Prostate gland (tissue), 2 donors: ENCODE measurements around the gene GLT1D1. TPM values are rescaled to one million over a fixed set of nuclear protein-coding genes. Genes with fewer than 3 reads are reported as not detected.

ENCODE experiments used
- DNase-seq: peaks from one replicate; pipeline ENCODE4 v3.0.0-alpha.2; 2019; ENCODE audit warnings: low spot score
- H3K27ac ChIP-seq, 2 donors: fragments of 200-600 bp; sonication (generic); 2 replicates each; pipeline ENCODE4 v1.5.1; 2017 to 2019
- H3K27me3 ChIP-seq: fragments of 200-600 bp; sonication (generic); replicated peaks from 2 replicates; pipeline ENCODE4 v1.5.1; 2019; ENCODE audit not compliant: insufficient read depth
- H3K36me3 ChIP-seq, 2 donors: fragments of 200-600 bp; sonication (generic); 1 replicate in 1 of 2; 2 replicates in 1 of 2; pipeline versions ENCODE4 v1.5.1 to v1.8.1; 2017 to 2019
- H3K4me1 ChIP-seq: fragments of 200-600 bp; sonication (generic); replicated peaks from 2 replicates; pipeline ENCODE4 v1.5.1; 2019
- H3K4me3 ChIP-seq, 2 donors: fragments of 200-600 bp; sonication (generic); 2 replicates each; pipeline ENCODE4 v1.5.1; 2017 to 2019
- H3K9me3 ChIP-seq: fragments of 200-600 bp; sonication (generic); 2 replicates; pipeline ENCODE4 v1.5.1; 2017
- POLR2A ChIP-seq: fragments of 450-650 bp; IDR thresholded peaks from one replicate; pipeline ENCODE4 v1.6.1; 2016; ENCODE audit warnings: antibody characterized with exemption, mild to moderate bottlenecking
- POLR2AphosphoS5 ChIP-seq: sonication (generic); formaldehyde crosslinking; IDR thresholded peaks from one replicate; pipeline ENCODE4 v1.6.1; 2017; ENCODE audit warnings: antibody characterized with exemption
- WGBS: methylation state at CpG from one replicate; pipeline ENCODE4 v1.1.5; 2018; 5-methylcytosine and 5-hydroxymethylcytosine counted together
- intact Hi-C: fragments of 100-400 bp; cut with DNase I; formaldehyde crosslinking; loops from one replicate; pipeline ENCODE4 v1.14.2; 2022
- total RNA-seq, 2 donors: library from RNA; depleted of rRNA; stranded (reverse); fragments of >200 nt; gene quantifications; one replicate each; pipeline ENCODE4 v1.1.0, GENCODE V29; 2016
- TF ChIP-seq, protein P1 (sequence below), 4 experiments: fragments of 200-600 bp in 2 of 4; fragments of 450-650 bp in 2 of 4; sonication (generic) in 2 of 4; IDR thresholded peaks; 1 replicate in 3 of 4; 2 replicates in 1 of 4; pipeline ENCODE4 v1.5.1; 2016 to 2019; ENCODE audit warnings: antibody characterized with exemption in 4 of 4, mild to moderate bottlenecking in 2 of 4, moderate library complexity in 2 of 4

GLT1D1 gene
- total RNA-seq, 2 donors from 2014 or later, result 1.9 TPM; not detected in 1

DNA sequence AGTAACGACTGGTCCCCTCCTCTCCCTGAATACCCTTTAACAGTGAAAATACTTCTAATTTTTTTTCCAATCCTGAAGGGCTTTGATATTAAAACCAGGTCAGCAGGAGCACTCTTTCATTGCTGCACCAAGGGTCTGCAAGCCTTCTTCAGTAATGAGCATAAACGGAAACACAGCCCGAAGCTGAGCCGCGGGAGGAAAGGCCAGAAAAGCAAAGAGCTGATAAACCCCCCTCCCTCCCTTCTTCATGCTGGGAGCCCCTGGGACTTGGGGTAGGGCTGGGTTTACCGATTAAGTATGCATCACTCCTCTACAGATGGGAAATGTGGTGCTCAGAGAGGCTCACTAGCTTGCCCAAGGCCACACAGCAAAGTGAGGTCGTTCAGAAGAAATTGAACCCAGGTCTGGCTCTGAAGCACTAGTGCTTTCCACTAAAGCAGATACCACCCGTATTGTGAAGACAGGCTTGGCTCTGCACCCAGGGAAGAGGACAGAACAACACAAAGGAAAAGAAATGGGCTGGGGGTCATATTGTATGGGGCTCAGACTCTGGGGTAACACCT lies 128.8 kb downstream of the GLT1D1 start:
- DNase-seq, result no peak
- Histone ChIP-seq H3K36me3 (no peaks in the 10 kb centered on the region), H3K4me1 (no peaks in the 10 kb centered on the region), H3K4me3 (no peak overlapping the region), H3K27ac (no peak overlapping the region), H3K9me3 (no peaks in the 10 kb centered on the region), H3K27me3 (peaks cover 2% of the 10 kb centered on the region)
- 40% methylated on average over 8 of the region's 8 CpGs for WGBS
- no peak for TF ChIP-seq POLR2A
- TF ChIP-seq, protein P1, sequence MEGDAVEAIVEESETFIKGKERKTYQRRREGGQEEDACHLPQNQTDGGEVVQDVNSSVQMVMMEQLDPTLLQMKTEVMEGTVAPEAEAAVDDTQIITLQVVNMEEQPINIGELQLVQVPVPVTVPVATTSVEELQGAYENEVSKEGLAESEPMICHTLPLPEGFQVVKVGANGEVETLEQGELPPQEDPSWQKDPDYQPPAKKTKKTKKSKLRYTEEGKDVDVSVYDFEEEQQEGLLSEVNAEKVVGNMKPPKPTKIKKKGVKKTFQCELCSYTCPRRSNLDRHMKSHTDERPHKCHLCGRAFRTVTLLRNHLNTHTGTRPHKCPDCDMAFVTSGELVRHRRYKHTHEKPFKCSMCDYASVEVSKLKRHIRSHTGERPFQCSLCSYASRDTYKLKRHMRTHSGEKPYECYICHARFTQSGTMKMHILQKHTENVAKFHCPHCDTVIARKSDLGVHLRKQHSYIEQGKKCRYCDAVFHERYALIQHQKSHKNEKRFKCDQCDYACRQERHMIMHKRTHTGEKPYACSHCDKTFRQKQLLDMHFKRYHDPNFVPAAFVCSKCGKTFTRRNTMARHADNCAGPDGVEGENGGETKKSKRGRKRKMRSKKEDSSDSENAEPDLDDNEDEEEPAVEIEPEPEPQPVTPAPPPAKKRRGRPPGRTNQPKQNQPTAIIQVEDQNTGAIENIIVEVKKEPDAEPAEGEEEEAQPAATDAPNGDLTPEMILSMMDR (IDR thresholded peaks at IDR 0.05), result no peak
- TF ChIP-seq POLR2AphosphoS5, result no peak
- intact Hi-C loops, result no loop called here

DNA sequence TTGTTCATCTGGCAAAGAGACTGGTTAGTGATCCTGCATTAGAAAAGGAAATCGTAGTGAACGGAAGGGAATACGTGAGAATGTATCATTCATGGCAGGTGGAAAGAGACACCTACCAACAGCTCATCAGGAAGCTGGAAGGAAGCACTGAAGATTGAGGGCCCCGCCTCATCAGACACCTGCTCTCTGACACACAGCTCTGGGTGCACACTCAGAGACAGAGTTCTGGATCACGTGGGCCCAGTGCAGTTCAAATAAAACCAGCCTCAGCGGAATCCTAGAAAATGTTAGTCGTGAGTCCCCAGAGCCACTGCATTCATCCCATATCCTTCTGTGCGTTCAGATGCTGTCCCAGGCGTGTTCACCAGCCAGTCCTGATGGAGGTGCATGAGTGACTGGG lies 129.7 kb downstream of the GLT1D1 start:
- H3K4me3 ChIP-seq, result no peak overlapping the region
- no peaks in the 10 kb centered on the region for H3K36me3 ChIP-seq
- intact Hi-C loops, result no loop called here
- no peaks in the 10 kb centered on the region for H3K27me3 ChIP-seq
- TF ChIP-seq, protein P1 (IDR thresholded peaks at IDR 0.05), result no peak
- TF ChIP-seq POLR2AphosphoS5 (no peak), POLR2A (no peak)
- H3K4me1 ChIP-seq, result no peaks in the 10 kb centered on the region
- H3K9me3 ChIP-seq, result no peaks in the 10 kb centered on the region
- WGBS, result 73% methylated on average over 9 of the region's 9 CpGs
- no peak for DNase-seq
- H3K27ac ChIP-seq, result no peak overlapping the region

GRCh38 chr12:128983371-128983770 lies 130.1 kb downstream of the GLT1D1 start:
- 77% methylated on average over 14 of the region's 14 CpGs for WGBS

GRCh38 chr12:128986957-128987356 lies 133.7 kb downstream of the GLT1D1 start:
- no peaks in the 10 kb centered on the region for H3K4me1 ChIP-seq
- no peaks in the 10 kb centered on the region for H3K27me3 ChIP-seq
- TF ChIP-seq, protein P1 (IDR thresholded peaks at IDR 0.05), result no peak
- TF ChIP-seq POLR2AphosphoS5, result no peak
- no peak for TF ChIP-seq POLR2A
- H3K4me3 ChIP-seq, result no peak overlapping the region
- WGBS, result 94% methylated on average over 10 of the region's 10 CpGs
- intact Hi-C loops, result no loop called here
- no peaks in the 10 kb centered on the region for H3K36me3 ChIP-seq
- no peak overlapping the region for H3K27ac ChIP-seq
- no peak for DNase-seq
- no peaks in the 10 kb centered on the region for H3K9me3 ChIP-seq

More at GRCh38 chr12:128983371-128983770, 130.1 kb downstream of the GLT1D1 start:
- TF ChIP-seq, protein P1 (IDR thresholded peaks at IDR 0.05), result no peak
- TF ChIP-seq POLR2A (no peak), POLR2AphosphoS5 (no peak)
- Histone ChIP-seq H3K27me3 (no peaks in the 10 kb centered on the region), H3K9me3 (no peaks in the 10 kb centered on the region), H3K36me3 (no peaks in the 10 kb centered on the region), H3K27ac (no peak overlapping the region), H3K4me1 (no peaks in the 10 kb centered on the region), H3K4me3 (no peak overlapping the region)
- intact Hi-C loops, result no loop called here
- DNase-seq, result no peak

DNA sequence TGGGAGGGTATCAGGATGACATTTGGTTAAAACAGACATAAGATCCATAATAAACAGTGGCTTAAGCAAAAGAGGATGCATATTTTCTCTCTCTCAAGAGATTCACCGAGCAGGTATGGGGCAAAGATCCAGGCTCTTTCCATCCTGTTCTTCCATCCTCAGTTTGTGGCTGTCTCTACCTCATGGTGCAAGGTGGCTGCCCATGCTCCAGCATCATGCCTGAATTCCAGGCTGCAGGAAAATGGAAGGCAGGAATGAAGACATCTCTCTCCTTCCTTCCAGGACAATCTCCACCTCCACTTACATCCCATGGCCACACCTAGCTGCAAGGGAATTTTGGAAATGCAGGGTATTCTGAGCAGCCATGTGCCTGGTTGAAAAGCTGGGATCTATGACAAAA lies 136.0 kb downstream of the GLT1D1 start:
- no peaks in the 10 kb centered on the region for H3K4me1 ChIP-seq
- WGBS, result 93% methylated on average over 1 of the region's 1 CpG
- H3K9me3 ChIP-seq, result no peaks in the 10 kb centered on the region
- no peak overlapping the region for H3K4me3 ChIP-seq
- DNase-seq, result no peak
- no peaks in the 10 kb centered on the region for H3K27me3 ChIP-seq
- intact Hi-C loops, result no loop called here
- no peaks in the 10 kb centered on the region for H3K36me3 ChIP-seq
- TF ChIP-seq, protein P1 (IDR thresholded peaks at IDR 0.05), result no peak
- no peak for TF ChIP-seq POLR2A
- no peak for TF ChIP-seq POLR2AphosphoS5
- H3K27ac ChIP-seq, result no peak overlapping the region
